Hematopoietic multipotent progenitor cell treated with erythropoietin and hydrocortisone succinate and interleukin-3 and kit ligand, for 15 days (in vitro differentiated cells): ENCODE data around the gene MLLT1.

ENCODE experiments used
- DNase-seq: peaks from one replicate; pipeline ENCODE4 v3.0.0-alpha.2; 2015; ENCODE audit warnings: low spot score

Gene MLLT1

DNA sequence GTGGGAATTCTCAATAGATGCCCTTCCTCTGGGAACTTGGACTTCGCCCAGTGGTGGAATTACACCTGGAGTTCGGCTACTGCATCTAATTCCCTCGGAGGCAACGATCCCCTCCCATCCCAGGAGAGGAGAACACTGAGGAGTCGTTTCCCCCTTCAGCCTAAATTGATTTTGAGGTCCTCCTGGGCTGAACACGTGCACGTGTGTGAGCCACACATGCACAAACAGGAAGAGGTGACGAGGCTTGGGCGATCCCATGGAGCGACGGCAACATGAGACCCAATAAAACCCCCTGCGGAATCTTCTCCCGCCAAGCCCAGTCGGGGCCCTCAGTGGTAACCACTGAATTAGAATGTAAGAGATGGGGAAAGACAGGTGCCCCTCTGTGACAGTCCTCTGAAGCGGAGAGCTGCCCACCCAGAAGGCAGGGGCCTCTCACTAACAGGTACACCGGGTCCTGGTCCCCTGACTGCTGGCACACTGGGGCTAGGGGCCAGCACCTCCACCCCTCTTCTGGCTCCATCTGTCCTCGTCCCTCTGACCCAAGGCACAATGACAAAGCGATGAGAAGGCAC lies 4.5 kb downstream of the MLLT1 start:
- no peak for DNase-seq

DNA sequence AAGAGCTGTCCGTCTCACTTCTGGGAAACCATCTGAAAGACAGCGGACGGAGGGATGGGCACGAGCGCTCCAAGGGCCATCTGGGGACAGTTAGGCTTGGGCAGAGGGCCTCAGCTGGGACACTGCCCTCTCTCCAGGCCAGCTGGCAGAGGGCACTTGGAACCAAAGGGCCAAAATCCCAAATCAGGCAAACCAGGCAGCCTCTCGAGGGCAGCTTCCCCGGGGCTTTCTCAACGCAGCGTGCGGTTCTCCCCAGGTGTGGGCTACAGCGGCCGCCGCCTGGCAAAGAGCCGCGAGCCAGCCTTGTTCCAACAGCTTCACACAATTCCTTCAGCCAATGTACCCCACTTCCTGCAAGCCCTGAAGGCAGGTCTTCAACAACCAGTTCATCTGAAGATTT lies 5.0 kb downstream of the MLLT1 start:
- DNase-seq = no peak

GRCh38 chr19:6273701-6274601 lies 5.8 kb downstream of the MLLT1 start:
- DNase-seq = no peak

DNA sequence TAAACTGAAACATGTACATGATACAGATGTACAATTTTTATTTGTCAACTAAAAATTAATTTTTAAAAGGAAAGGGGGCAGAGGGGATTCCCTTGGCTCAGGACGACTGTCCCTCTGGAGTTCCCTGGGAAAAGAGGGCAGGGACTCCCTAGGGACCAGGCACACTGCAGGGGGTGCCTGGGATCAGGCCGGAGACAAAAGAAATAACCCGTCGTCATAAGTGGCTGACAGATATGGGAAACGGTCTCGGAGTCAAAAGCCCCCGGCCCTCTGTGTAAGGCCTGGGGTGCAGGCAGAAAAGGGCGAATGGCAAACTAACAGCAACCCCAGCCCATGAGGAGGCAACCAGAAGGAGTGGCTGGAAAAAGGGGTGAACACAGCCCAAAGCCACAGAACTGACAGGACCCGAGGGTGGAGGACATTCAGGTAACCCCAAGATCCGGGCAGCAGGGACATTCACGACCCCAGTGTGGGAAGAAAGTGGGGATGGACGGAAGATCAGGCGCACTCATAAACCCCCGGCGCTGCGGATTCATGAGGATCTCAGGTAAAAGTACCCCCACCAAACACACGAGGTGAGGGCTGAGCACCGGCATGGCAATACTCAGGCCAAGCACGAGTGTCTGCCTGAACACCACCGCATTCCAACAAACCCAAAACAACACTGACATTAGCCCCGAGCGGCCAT lies 6.7 kb downstream of the MLLT1 start:
- DNase-seq = no peak

- DNase-seq = no peak
Observed at GRCh38 chr19:6272411-6272791, 7.4 kb downstream of the MLLT1 start.

DNA sequence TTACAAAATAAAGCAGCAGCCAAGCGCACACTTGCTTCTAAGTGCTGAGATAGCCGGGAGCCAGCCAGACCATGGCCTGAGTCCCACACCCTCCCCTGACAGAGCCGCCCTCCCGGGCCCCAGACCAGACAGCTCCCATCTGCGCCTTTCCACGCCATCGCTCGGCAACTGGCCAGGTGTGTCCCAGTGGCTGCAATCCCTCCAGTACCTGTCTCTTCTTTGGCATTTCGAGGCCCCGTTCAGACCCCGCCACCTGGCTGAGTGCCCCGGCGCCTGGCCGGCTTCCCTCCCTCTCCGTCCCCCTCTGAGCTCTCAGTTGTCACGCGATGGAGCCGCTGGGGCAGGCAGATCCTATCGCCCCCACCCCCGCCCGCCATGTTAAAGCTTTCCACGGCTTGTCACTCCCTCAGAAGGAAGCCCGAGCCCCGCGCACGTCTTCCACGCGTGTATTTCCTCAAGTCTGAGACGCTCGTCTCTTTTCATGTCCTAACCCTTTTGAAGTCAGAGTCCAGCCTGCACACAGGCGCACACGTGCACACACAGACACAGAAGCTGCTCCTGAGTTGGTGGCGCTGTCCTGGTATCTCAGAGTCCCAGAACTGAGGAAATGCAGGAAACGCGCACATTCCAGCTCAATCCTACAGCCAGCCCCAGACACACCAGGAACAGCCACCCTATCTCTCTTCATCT lies 7.9 kb downstream of the MLLT1 start:
- no peak for DNase-seq

DNA sequence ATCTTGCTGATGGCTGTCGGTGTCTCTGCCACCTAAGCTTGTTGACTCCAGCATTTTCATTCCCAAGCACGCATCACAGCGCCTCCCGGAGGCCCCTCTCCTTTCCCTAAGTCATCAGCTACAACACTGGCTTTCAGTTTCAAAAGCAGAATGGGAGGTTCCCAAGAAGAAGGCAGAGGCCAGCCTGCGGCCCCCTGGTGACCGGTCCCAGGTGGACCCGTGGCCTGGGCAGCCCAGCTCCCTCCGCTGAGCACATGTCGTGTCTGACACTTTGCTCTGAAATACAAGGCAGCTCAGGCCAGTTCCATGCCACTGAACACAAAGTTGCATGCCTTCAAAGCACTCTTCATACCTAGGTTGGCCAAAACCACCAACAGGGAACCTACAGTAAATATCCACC lies 8.5 kb downstream of the MLLT1 start:
- DNase-seq = no peak

DNA sequence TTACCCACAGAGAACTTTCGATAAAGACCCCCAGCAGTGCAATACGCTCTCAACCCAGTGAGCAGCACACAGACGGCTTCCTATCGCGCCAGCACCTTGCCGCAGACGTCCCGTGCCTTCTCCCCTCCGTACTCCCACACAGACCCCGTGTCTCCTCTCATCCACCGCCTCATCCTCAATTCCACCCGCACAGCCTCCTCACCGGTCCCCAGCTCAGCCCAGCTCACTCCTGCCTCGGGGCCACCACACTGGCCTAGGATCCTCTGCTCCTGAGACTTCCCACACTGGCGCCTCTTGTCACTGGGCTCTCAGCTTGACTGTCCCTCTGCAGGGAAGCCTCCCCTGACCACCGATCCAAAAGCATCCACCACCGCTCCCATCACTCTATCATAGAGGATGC lies 9.0 kb downstream of the MLLT1 start:
- no peak for DNase-seq

- DNase-seq = no peak
Observed at GRCh38 chr19:6270076-6270745, 9.6 kb downstream of the MLLT1 start.

DNA sequence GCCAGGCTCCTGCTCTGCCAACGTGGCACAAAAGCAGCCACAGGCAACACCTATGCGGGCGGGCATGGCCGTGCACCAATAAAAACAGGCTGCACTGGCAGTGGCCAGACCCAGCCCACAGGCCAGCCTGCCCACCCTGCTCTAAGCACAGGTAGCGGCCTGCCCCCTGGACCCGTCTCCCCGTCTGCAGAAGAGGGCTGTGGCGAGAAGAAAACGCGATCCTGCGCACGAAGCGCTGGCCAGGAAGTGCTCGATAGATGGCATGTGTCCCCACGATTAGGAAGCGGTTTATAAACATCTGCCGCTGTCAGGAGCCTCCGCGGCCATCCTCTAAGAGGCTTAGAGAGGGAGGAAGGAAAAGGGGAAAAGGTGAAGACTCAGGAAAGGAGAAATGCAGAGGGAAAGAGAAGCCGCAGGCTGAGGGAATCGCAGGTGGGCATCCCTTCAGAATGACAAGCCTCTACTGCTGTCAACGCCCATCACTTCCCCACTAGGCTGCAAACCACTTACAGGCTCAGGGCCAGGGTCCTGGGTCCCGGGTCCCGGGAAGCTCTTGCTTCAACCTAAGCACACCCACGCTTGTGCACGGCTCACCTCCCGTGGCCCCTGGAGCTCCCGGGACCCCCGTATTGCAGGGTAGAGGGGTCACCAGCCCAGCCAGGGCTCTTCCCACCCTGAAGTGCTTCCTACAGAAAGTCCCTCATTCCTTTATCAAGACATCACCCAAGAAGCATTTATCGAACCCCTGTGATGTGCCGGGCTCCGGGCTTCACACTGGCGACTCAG lies 10.5 kb downstream of the MLLT1 start:
- no peak for DNase-seq

GRCh38 chr19:6268382-6268771 lies 11.4 kb downstream of the MLLT1 start:
- no peak for DNase-seq

GRCh38 chr19:6267552-6268381 lies 12.0 kb downstream of the MLLT1 start:
- DNase-seq = no peak

GRCh38 chr19:6264803-6265202 lies 15.0 kb downstream of the MLLT1 start:
- no peak for DNase-seq

- DNase-seq = no peak
Observed at GRCh38 chr19:6263735-6264444, 15.9 kb downstream of the MLLT1 start.

GRCh38 chr19:6263306-6263705 lies 16.5 kb downstream of the MLLT1 start:
- DNase-seq = no peak

DNA sequence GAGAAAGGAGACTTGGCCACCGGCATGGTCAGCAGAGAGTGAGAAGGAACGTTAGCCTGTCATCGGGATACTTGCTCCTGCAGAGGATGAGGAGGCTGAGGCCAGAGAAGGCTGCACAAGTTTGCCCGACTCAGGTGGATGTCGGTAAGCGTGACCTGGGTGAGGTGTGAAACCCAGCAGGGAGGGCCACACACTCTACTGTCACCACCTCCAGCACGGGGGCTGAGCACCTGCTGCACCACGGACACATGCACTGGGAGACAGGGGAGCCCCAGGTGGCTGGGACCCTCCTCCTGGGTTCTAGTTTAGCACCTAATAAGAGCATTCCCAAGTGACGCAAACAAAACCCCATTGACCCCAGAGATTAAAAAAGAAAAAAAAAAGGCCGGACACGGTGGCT lies 17.3 kb downstream of the MLLT1 start:
- DNase-seq = no peak

- DNase-seq = no peak
Observed at GRCh38 chr19:6261883-6262282, 17.9 kb downstream of the MLLT1 start.

DNA sequence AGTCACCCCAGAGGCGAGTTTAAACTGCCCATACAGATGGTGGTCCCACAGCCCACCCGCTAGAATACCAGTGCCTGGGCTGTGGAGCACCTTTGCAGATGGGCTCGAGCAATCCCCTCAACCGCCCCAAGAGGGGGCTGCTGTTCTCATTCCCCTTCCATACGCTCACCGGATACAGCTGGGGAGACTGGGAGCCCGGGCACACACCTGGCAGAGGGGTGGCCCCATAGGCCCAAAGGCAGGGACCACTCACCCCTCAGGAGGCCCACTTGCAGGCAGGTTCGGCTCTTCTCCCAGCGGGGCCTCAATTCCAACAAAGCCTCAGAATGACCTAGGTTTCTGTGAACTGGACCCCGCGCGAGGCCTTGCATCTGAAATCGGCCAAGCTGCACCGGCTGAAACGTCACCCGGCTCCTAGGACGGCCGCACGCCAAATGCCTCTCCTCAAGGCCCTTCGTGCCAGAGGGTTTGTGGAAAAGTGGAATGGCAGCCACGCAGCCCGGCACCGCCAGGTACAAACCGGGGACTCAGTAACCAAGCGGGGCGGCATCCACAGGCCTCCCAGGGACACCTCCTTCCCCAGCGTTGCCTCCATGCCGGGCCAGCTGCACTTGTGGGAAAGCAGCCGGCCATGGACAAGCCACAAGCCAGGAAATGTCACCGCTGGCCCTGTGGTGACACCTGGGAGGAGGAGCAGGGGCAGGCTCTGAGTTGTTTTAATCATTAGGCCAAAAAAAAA lies 18.7 kb downstream of the MLLT1 start:
- peak; percentile 11 for DNase-seq

DNA sequence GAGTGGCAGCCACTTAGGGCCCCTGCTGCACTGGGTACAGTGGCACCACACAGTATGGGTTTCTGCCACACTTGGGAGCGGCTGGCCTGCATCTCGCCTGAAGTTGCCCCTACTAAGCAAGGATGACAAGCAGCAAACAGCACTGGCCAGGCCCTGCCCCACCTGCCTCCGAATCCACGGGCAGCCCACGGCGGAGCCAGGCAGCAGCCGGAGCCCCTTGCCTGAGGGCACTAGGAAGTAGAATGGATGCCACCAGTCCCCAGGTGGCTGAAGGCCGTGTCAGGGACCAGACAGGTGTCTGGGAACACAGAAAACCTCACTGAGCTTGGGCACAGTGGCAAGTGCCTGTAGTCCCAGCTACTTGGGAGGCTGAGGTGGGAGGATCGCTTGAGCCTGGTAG lies 19.4 kb downstream of the MLLT1 start:
- no peak for DNase-seq
